ENCODE data around the gene CAMTA2.

CAMTA2 gene

DNA sequence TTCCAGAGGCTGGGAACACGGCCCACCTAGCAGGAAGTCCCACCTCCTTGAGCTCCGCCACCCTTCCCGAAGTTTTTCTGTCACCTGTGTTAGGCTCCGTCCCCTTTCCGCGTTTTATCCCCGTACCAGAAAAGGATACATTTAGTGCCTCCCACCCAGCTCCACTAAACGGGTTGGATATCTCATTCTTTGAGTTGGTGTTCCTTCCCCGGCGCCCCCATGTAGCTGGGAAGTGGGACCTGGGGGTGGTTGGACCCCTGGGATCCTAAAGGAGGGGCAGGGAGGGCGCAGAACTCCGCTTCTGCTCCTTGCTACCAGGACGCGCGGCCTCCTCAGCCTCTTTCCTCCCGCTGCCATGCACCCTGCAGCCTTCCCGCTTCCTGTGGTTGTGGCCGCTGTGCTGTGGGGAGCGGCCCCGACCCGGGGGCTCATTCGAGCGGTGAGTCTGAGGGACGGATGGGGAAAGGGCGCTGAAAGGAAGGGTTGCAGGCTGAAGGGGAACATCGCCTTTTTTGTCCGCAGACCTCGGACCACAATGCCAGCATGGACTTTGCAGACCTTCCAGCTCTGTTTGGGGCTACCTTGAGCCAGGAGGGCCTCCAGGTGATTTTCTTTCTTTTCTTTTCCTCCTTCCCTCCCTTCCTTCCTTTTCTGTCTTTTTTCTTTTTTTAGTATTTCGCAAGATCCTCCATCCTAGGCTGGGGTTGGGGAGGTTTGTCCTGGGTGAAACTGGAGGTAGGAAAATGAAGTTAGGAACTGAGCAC is 46.7 kb downstream of the CAMTA2 start:
- CTCF ChIA-PET, result interaction anchor here (0.9 to 1.1 kb wide), 4 partner anchors 11 to 364 kb away, joined by 3 to 5 read pairs (median 3); partner anchors contain the start of gene CAMTA2
- TF ChIP-seq ARNT (IDR thresholded peaks at IDR 0.05) (no peak), ZNF384 (IDR thresholded peaks at IDR 0.05) (no peak), TARDBP (IDR thresholded peaks at IDR 0.05) (no peak), ELF4 (IDR thresholded peaks at IDR 0.05) (peak; percentile 15; the same call in 1 of the 2 replicates), SUZ12 (IDR thresholded peaks at IDR 0.05) (no peak), SP1 (IDR thresholded peaks at IDR 0.05) (no peak)
- peak; percentile 83 for DNase-seq (ENCODE audit: extremely low spot score)
- POLR2A ChIA-PET, result interaction anchor here (0.6 to 3.5 kb wide), 29 partner anchors 10 to 441 kb away, joined by 3 to 101 read pairs (median 6); partner anchors contain the start of genes CAMTA2, ENO3, INCA1 and KIF1C

DNA sequence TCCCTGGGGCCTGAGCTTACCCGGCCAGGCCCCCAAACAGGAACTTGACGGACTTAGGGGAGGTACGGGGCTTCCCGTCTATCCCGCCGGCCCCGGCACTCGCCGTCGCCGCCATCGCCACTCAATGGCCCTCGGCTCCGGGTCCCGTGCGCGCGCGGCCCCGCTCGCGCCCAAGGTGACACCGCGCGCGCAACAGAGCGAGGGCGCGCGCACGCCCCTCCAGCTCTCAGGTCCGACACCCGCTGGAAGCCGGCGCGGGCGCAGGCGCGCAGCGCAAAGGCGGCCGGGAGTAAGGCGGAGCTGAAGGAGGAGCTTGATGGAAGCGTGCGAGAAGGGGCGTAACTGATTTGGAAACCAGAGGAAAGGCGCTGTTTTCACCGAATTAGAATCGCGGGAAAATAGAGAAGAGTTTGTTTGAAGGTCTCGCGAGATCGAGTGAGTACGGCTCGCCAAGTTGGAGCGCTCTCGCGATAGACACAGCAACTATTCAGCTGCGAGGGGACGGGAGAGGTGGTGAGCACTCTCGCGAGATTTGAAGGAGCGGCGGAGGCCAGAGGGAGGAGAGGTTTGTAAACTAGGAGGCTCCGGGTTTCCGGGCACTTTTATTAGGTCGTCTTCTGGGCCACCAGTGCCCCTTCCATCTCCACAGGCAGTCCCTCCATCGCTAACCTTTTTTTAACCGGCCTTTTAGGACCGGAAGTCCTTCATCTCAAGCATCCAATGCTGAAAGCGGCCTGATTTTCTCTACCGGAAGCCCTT is 47.5 kb downstream of the CAMTA2 start, which contains the start of the genes RNF167 and SLC25A11:
Gene RNF167, plus strand, starts transcription at position 473 of the 759 bp plus-strand sequence. CDS start 642 bp downstream, outside the sequence.
Gene SLC25A11, minus strand, starts transcription at position 251 of the 759 bp plus-strand sequence. Its CDS starts 136 bp downstream, at position 115.
- peak; percentile 96 for DNase-seq (ENCODE audit: extremely low spot score)
- TF ChIP-seq HDGF (IDR thresholded peaks at IDR 0.05; ENCODE audit: borderline replicate concordance) (no peak), SP1 (IDR thresholded peaks at IDR 0.05) (peak; percentile 94), FOXA1 (IDR thresholded peaks at IDR 0.05) (no peak), BHLHE40 (IDR thresholded peaks at IDR 0.05; ENCODE audit: borderline replicate concordance) (no peak), LEF1 (IDR thresholded peaks at IDR 0.05; ENCODE audit: borderline replicate concordance) (no peak), L3MBTL2 (conservative IDR thresholded peaks at IDR 0.05) (peak; percentile 31), ELF4 (IDR thresholded peaks at IDR 0.05) (peak; percentile 70)
- TF ChIP-seq, protein P1, sequence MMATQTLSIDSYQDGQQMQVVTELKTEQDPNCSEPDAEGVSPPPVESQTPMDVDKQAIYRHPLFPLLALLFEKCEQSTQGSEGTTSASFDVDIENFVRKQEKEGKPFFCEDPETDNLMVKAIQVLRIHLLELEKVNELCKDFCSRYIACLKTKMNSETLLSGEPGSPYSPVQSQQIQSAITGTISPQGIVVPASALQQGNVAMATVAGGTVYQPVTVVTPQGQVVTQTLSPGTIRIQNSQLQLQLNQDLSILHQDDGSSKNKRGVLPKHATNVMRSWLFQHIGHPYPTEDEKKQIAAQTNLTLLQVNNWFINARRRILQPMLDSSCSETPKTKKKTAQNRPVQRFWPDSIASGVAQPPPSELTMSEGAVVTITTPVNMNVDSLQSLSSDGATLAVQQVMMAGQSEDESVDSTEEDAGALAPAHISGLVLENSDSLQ (IDR thresholded peaks at IDR 0.05), result peak; percentile 81
- ChIA-PET CTCF (interaction anchor here (0.8 to 1.0 kb wide), 4 partner anchors 12 to 363 kb away, joined by 3 to 5 read pairs (median 3); partner anchors contain the start of gene CHRNE), POLR2A (interaction anchor here (0.6 to 3.5 kb wide), 34 partner anchors 11 to 440 kb away, joined by 3 to 101 read pairs (median 4); partner anchors contain the start of genes CAMTA2, ENO3, INCA1 and KIF1C)

DNA sequence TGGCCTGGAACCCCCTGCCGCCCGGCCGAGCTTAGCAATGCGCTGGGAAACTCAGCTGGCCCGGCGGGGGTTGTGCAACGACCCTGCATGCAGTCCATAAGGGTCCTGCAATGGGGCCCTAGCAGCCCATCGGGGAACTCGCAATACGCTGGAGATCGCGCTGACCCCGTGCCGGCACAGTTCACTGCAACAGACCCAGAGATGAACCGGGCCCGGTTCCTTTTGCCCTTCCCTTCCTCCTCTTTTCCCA is 48.0 kb downstream of the CAMTA2 start:
- CTCF ChIA-PET, result interaction anchor here (0.8 kb wide), 1 partner anchor 36 kb away, joined by 3 read pairs; the partner anchor contains the start of gene CHRNE
- POLR2A ChIA-PET, result interaction anchor here (0.8 to 3.5 kb wide), 25 partner anchors 10 to 384 kb away, joined by 3 to 101 read pairs (median 6); partner anchors contain the start of genes CAMTA2, ENO3, INCA1 and KIF1C
- TF ChIP-seq BHLHE40 (IDR thresholded peaks at IDR 0.05; ENCODE audit: borderline replicate concordance) (no peak), FOXM1 (IDR thresholded peaks at IDR 0.05; ENCODE audit: borderline replicate concordance) (no peak), L3MBTL2 (conservative IDR thresholded peaks at IDR 0.05) (no peak), FOXK2 (IDR thresholded peaks at IDR 0.05) (no peak), CTBP1 (IDR thresholded peaks at IDR 0.05; ENCODE audit: borderline replicate concordance) (no peak), HDGF (IDR thresholded peaks at IDR 0.05; ENCODE audit: borderline replicate concordance) (no peak), NFRKB (IDR thresholded peaks at IDR 0.05) (no peak)
- TF ChIP-seq, protein P1 (IDR thresholded peaks at IDR 0.05), result no peak
- DNase-seq (ENCODE audit: extremely low spot score), result no peak

DNA sequence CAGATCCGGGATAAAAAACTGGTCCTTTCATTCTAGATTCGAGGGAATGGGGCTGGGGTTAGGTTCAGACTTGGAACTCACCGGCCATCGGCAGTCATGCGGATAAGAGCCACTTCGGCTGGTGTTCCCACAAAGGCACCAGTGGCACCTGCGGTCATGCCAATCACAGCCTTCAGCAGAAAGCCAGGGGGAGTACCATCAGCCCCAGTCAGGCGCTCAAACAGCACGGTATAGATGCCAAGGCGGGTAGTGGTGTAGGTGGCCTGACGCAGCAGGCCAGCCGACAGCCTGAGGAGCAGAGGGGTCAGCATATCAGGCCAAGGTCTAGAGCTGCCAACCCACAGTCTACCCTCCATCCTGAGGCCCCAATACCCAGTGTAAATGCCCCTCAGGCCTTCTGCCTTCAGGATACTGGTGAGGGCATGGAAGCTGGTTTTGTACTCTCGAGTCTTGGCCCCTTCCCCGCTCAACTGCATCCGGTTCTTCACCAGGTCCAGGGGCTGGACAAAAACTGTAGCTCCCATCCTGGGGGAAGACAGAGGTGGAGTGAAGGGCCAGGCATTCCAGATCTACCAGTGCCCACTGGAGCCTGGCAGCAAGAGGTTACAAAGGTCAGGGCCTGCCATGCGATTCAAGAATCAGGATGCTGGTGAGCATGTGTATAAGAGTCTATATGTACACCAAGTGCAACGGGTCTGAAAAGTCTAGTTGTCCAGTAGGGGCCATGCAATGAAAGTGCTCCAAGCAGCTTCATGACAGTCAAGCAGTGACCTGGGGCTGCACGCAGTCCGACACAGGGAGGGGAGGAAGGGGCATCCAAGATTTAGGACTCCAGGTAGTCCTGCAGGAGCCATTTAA is 48.6 kb downstream of the CAMTA2 start:
- ChIA-PET POLR2A (interaction anchor here (1.1 to 3.5 kb wide), 14 partner anchors 10 to 384 kb away, joined by 3 to 101 read pairs (median 13); partner anchors contain the start of genes CAMTA2, ENO3, MYBBP1A and PFN1), CTCF (interaction anchor here (0.8 kb wide), 1 partner anchor 35 kb away, joined by 3 read pairs; the partner anchor contains the start of gene CHRNE)
- DNase-seq (ENCODE audit: extremely low spot score), result no peak
- no peak for TF ChIP-seq HDGF (IDR thresholded peaks at IDR 0.05; ENCODE audit: borderline replicate concordance)
- no peak for TF ChIP-seq FOXA1 (IDR thresholded peaks at IDR 0.05)
- no peak for TF ChIP-seq LEF1 (IDR thresholded peaks at IDR 0.05; ENCODE audit: borderline replicate concordance)
- no peak for TF ChIP-seq BHLHE40 (IDR thresholded peaks at IDR 0.05; ENCODE audit: borderline replicate concordance)
- no peak for TF ChIP-seq FOXM1 (IDR thresholded peaks at IDR 0.05; ENCODE audit: borderline replicate concordance)
- TF ChIP-seq, protein P1 (IDR thresholded peaks at IDR 0.05), result no peak
- no peak for TF ChIP-seq ELF4 (IDR thresholded peaks at IDR 0.05)
- TF ChIP-seq L3MBTL2 (conservative IDR thresholded peaks at IDR 0.05), result no peak
- no peak for TF ChIP-seq ARNT (IDR thresholded peaks at IDR 0.05)
- TF ChIP-seq NFRKB (IDR thresholded peaks at IDR 0.05), result no peak
- no peak for TF ChIP-seq SP1 (IDR thresholded peaks at IDR 0.05)
- no peak for TF ChIP-seq SUZ12 (IDR thresholded peaks at IDR 0.05)
- TF ChIP-seq FOXK2 (IDR thresholded peaks at IDR 0.05), result no peak
- no peak for TF ChIP-seq CTBP1 (IDR thresholded peaks at IDR 0.05; ENCODE audit: borderline replicate concordance)
- no peak for TF ChIP-seq ZNF384 (IDR thresholded peaks at IDR 0.05)
- no peak for TF ChIP-seq TARDBP (IDR thresholded peaks at IDR 0.05)

DNA sequence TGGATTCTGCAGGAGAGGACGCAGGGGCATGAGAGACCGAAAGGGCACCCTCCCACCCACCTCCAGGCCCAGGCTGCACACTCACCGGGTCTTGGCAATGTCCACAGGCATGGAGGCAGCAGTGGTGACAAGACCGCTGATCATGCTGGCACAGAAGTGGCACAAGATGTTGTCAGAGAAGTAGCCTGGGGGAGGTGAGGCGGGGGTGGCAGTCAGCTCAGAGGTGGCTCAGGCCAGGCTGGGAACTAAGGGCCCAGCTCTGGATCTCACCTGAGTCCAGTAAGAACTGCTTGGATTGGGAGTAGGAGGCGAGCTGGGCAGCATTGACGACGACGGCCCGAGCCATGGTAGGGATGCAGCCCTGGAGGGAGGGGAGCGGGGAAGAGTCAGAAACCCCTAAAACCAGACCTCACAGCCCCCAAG is 49.4 kb downstream of the CAMTA2 start:
- TF ChIP-seq ZNF384 (IDR thresholded peaks at IDR 0.05) (no peak), FOXM1 (IDR thresholded peaks at IDR 0.05; ENCODE audit: borderline replicate concordance) (no peak), BHLHE40 (IDR thresholded peaks at IDR 0.05; ENCODE audit: borderline replicate concordance) (no peak), NFRKB (IDR thresholded peaks at IDR 0.05) (no peak), FOXA1 (IDR thresholded peaks at IDR 0.05) (no peak), L3MBTL2 (conservative IDR thresholded peaks at IDR 0.05) (no peak), SUZ12 (IDR thresholded peaks at IDR 0.05) (no peak), ARNT (IDR thresholded peaks at IDR 0.05) (no peak), FOXK2 (IDR thresholded peaks at IDR 0.05) (no peak), TARDBP (IDR thresholded peaks at IDR 0.05) (no peak), ELF4 (IDR thresholded peaks at IDR 0.05) (no peak), SP1 (IDR thresholded peaks at IDR 0.05) (no peak), LEF1 (IDR thresholded peaks at IDR 0.05; ENCODE audit: borderline replicate concordance) (no peak), HDGF (IDR thresholded peaks at IDR 0.05; ENCODE audit: borderline replicate concordance) (no peak), CTBP1 (IDR thresholded peaks at IDR 0.05; ENCODE audit: borderline replicate concordance) (no peak)
- TF ChIP-seq, protein P1 (IDR thresholded peaks at IDR 0.05), result no peak
- POLR2A ChIA-PET, result interaction anchor here (3.5 kb wide), 1 partner anchor 29 kb away, joined by 38 read pairs; no protein-coding TSS in a partner anchor
- DNase-seq (ENCODE audit: extremely low spot score), result no peak
- CTCF ChIA-PET, result no interaction called here

Data from HEK293T (cell line).